BE2C (cell line): ENCODE data around the gene DCLK1.

ENCODE experiments used
- DNase-seq: peaks from one replicate; pipeline ENCODE4 v3.0.0-alpha.2; 2020
- H3K27me3 ChIP-seq: fragments of 250-450 bp; sonication (Bioruptor Pico); 2 replicates; pipeline ENCODE4 v1.5.1; 2020; ENCODE audit warnings: mild to moderate bottlenecking
- H3K36me3 ChIP-seq: fragments of 250-450 bp; sonication (Bioruptor Pico); 2 replicates; pipeline ENCODE4 v1.5.1; 2020; ENCODE audit warnings: mild to moderate bottlenecking
- H3K4me1 ChIP-seq: fragments of 250-450 bp; sonication (Bioruptor Pico); 2 replicates; pipeline ENCODE4 v1.5.1; 2020
- H3K4me3 ChIP-seq: 2 replicates; pipeline ENCODE4 v1.5.1; 2011; ENCODE audit warnings: low read depth, low read length
- H3K9me3 ChIP-seq: fragments of 250-450 bp; sonication (Bioruptor Pico); 2 replicates; pipeline ENCODE4 v1.5.1; 2020
- CTCF ChIP-seq: IDR thresholded peaks from 2 replicates; pipeline ENCODE4 v1.5.1; 2012; ENCODE audit warnings: mild to moderate bottlenecking, low read depth, low read length

Gene DCLK1

GRCh38 chr13:35817642-35818607, 313.3 kb downstream of the DCLK1 start:
- no peaks in the 10 kb centered on the region for H3K9me3 ChIP-seq
- H3K27me3 ChIP-seq, result no peaks in the 10 kb centered on the region
- H3K4me3 ChIP-seq, result no peak overlapping the region
- H3K36me3 ChIP-seq, result no peaks in the 10 kb centered on the region
- TF ChIP-seq CTCF, result no peak
- H3K4me1 ChIP-seq, result peaks cover 19% of the 10 kb centered on the region
- no peak for DNase-seq

- DNase-seq, result no peak
Observed at GRCh38 chr13:35814605-35815011, 316.6 kb downstream of the DCLK1 start.

GRCh38 chr13:35812736-35813135, 318.4 kb downstream of the DCLK1 start:
- no peak for TF ChIP-seq CTCF
- Histone ChIP-seq H3K4me1 (peaks cover 31% of the 10 kb centered on the region), H3K36me3 (no peaks in the 10 kb centered on the region), H3K9me3 (no peaks in the 10 kb centered on the region), H3K27me3 (no peaks in the 10 kb centered on the region), H3K4me3 (no peak overlapping the region)
- no peak for DNase-seq

More at GRCh38 chr13:35814605-35815011, 316.6 kb downstream of the DCLK1 start:
- no peaks in the 10 kb centered on the region for H3K9me3 ChIP-seq
- H3K27me3 ChIP-seq, result no peaks in the 10 kb centered on the region
- H3K36me3 ChIP-seq, result no peaks in the 10 kb centered on the region
- TF ChIP-seq CTCF, result no peak
- no peak overlapping the region for H3K4me3 ChIP-seq
- peaks cover 33% of the 10 kb centered on the region for H3K4me1 ChIP-seq

GRCh38 chr13:35810321-35810720, 320.9 kb downstream of the DCLK1 start:
- no peaks in the 10 kb centered on the region for H3K27me3 ChIP-seq
- TF ChIP-seq CTCF, result no peak
- H3K4me3 ChIP-seq, result peak overlapping the region; percentile 33
- peak; percentile 78 for DNase-seq
- no peaks in the 10 kb centered on the region for H3K36me3 ChIP-seq
- H3K9me3 ChIP-seq, result no peaks in the 10 kb centered on the region
- H3K4me1 ChIP-seq, result peaks cover 26% of the 10 kb centered on the region

- no peaks in the 10 kb centered on the region for H3K27me3 ChIP-seq
- no peaks in the 10 kb centered on the region for H3K9me3 ChIP-seq
- no peaks in the 10 kb centered on the region for H3K36me3 ChIP-seq
- no peak for TF ChIP-seq CTCF
- peaks cover 22% of the 10 kb centered on the region for H3K4me1 ChIP-seq
- H3K4me3 ChIP-seq, result no peak overlapping the region
- no peak for DNase-seq
Observed at GRCh38 chr13:35808846-35809245, 322.3 kb downstream of the DCLK1 start.

- Histone ChIP-seq H3K27me3 (no peaks in the 10 kb centered on the region), H3K9me3 (no peaks in the 10 kb centered on the region), H3K4me3 (no peak overlapping the region), H3K4me1 (peaks cover 16% of the 10 kb centered on the region), H3K36me3 (no peaks in the 10 kb centered on the region)
- TF ChIP-seq CTCF, result no peak
- no peak for DNase-seq
Observed at GRCh38 chr13:35804901-35805300, 326.3 kb downstream of the DCLK1 start.
